ENCODE results near the gene DPF1. TPM values are rescaled to one million over a fixed set of nuclear protein-coding genes. Genes with fewer than 3 reads are reported as not detected.

DPF1 gene
- total RNA-seq, 4 donors from 2014 or later = 0.44 to 2.5 TPM; not detected in 2

- DNase-seq = no peak
- Histone ChIP-seq H3K27ac (peak overlapping the region; percentile 61 to 92 (median 84)), H3K9me3 (no peaks in the 10 kb centered on the region), H3K4me1 (peaks cover 0 to 67% (median 20%) of the 10 kb centered on the region in 3 donors), H3K36me3 (no peaks in the 10 kb centered on the region), H3K4me3 (peak overlapping the region in 3 of 4 donors; percentile 34 to 69 (median 52)), H3K27me3 (peaks cover 0 to 10% (median 0%) of the 10 kb centered on the region in 4 donors)
- TF ChIP-seq POLR2A (IDR thresholded peaks at IDR 0.05) = no peak
- no peak for TF ChIP-seq CTCF (IDR thresholded peaks at IDR 0.05)
- WGBS, 2 donors = 34 to 46% methylated on average over 15 of the region's 18 CpGs
- intact Hi-C loops (cut with DNase I) = loop anchor here (5.0 kb wide), 1 partner anchor 76 kb away; no protein-coding TSS in a partner anchor
Measured at GRCh38 chr19:38250821-38251563, 27.0 kb upstream of the DPF1 start.

GRCh38 chr19:38250428-38250820 lies 26.4 kb upstream of the DPF1 start:
- peaks cover 0 to 4% (median 0%) of the 10 kb centered on the region in 4 donors for H3K27me3 ChIP-seq
- peak overlapping the region in 3 of 4 donors; percentile 83 to 92 (median 84) for H3K27ac ChIP-seq
- TF ChIP-seq CTCF (IDR thresholded peaks at IDR 0.05) (no peak), POLR2A (IDR thresholded peaks at IDR 0.05) (no peak)
- peaks cover 0 to 68% (median 20%) of the 10 kb centered on the region in 3 donors for H3K4me1 ChIP-seq
- no peaks in the 10 kb centered on the region for H3K9me3 ChIP-seq
- no peak for DNase-seq
- peak overlapping the region in 1 of 4 donors; percentile 69 for H3K4me3 ChIP-seq
- no peaks in the 10 kb centered on the region for H3K36me3 ChIP-seq
- intact Hi-C loops (cut with DNase I) = loop anchor here (5.0 kb wide), 1 partner anchor 77 kb away; no protein-coding TSS in a partner anchor

GRCh38 chr19:38248421-38248820 lies 24.4 kb upstream of the DPF1 start:
- no peak for DNase-seq
- no peak for TF ChIP-seq POLR2A (IDR thresholded peaks at IDR 0.05)
- no peak overlapping the region for H3K4me3 ChIP-seq
- H3K36me3 ChIP-seq = no peaks in the 10 kb centered on the region
- peaks cover 0 to 78% (median 20%) of the 10 kb centered on the region in 3 donors for H3K4me1 ChIP-seq
- no peaks in the 10 kb centered on the region for H3K9me3 ChIP-seq
- H3K27me3 ChIP-seq = no peaks in the 10 kb centered on the region
- intact Hi-C loops (cut with DNase I) = no loop called here
- WGBS, 2 donors = 75 to 76% methylated on average over 2 to 3 of the region's 7 CpGs
- peak overlapping the region in 3 of 4 donors; percentile 45 to 77 (median 45) for H3K27ac ChIP-seq

- Histone ChIP-seq H3K4me3 (no peak overlapping the region), H3K4me1 (peaks cover 0 to 73% (median 17%) of the 10 kb centered on the region in 3 donors), H3K27ac (peak overlapping the region in 3 of 4 donors; percentile 45 to 77 (median 48)), H3K9me3 (no peaks in the 10 kb centered on the region), H3K36me3 (no peaks in the 10 kb centered on the region), H3K27me3 (no peaks in the 10 kb centered on the region)
- no peak for DNase-seq
- TF ChIP-seq CTCF (IDR thresholded peaks at IDR 0.05) = no peak
- TF ChIP-seq POLR2A (IDR thresholded peaks at IDR 0.05) = no peak
- intact Hi-C loops (cut with DNase I) = no loop called here
- 66 to 69% methylated on average over 6 to 8 of the region's 9 CpGs for WGBS, 2 donors
Measured at GRCh38 chr19:38247734-38248268, 23.8 kb upstream of the DPF1 start.

- H3K9me3 ChIP-seq = no peaks in the 10 kb centered on the region
- peaks cover 0 to 66% (median 15%) of the 10 kb centered on the region in 3 donors for H3K4me1 ChIP-seq
- 68 to 69% methylated on average over 3 to 5 of the region's 5 CpGs for WGBS, 2 donors
- intact Hi-C loops (cut with DNase I) = no loop called here
- TF ChIP-seq CTCF (IDR thresholded peaks at IDR 0.05) (no peak), POLR2A (IDR thresholded peaks at IDR 0.05) (no peak)
- no peak overlapping the region for H3K4me3 ChIP-seq
- peak overlapping the region; percentile 20 to 82 (median 58) for H3K27ac ChIP-seq
- no peaks in the 10 kb centered on the region for H3K36me3 ChIP-seq
- no peak for DNase-seq
- H3K27me3 ChIP-seq = no peaks in the 10 kb centered on the region
Measured at GRCh38 chr19:38247126-38247525, 23.1 kb upstream of the DPF1 start.

Measured in esophagus squamous epithelium (tissue), 5 donors.